Upper lobe of left lung (tissue), 4 donors: ENCODE measurements around the gene TTC4.
A peak's percentile ranks its signal among the peaks of the same experiment; 100 is the strongest.

Source experiments
- EP300 ChIP-seq, 4 donors: sonication (generic); formaldehyde crosslinking; IDR thresholded peaks; one replicate each; pipeline ENCODE4 v1.5.1; 2017; ENCODE audit warnings: antibody characterized with exemption in 4 of 4, control low read depth in 2 of 4
- TF ChIP-seq, protein P1 (sequence below), 6 experiments: fragments of 450-650 bp in 4 of 6; fragments of 200-600 bp in 2 of 6; sonication (generic) in 2 of 6; IDR thresholded peaks; one replicate each; pipeline ENCODE4 v1.5.1; 2016 to 2019; ENCODE audit warnings: antibody characterized with exemption in 6 of 6

DNA sequence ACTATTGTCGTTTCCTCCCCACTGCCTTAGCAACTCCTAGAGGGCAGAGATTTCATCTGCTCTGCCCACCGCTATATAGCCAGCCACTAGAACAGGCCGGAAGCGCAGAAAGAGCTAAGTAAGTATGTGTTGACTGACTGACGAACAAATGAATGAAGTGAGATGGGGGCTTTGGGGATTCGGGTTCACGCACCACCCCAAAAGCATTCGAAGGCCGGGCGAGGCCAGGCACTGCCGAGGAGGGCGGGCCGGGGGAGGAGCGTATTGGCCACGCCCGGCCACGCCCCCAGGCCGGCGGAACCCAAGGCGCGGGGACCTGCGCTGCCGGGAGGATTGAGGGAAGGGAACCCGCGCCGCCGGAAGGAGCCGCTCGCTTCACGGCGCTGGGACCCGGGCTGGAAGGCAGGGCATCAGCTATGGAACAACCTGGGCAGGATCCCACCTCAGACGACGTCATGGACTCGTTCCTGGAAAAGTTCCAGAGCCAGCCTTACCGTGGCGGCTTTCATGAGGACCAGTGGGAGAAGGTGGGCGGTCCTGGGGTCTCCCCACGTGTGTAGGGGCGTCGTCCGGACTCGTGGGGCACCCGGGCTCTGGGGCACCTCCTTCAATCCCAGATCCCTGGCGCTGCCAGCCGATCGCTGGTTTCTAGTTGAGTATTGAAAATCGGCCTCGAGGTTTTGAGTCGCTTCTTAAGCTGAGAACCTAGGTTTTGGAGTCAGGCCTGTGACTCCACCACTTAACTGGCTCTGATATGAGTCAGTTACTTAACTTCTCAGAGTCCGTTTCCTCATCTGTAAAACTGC, at the start of gene TTC4:
- TF ChIP-seq, protein P1, sequence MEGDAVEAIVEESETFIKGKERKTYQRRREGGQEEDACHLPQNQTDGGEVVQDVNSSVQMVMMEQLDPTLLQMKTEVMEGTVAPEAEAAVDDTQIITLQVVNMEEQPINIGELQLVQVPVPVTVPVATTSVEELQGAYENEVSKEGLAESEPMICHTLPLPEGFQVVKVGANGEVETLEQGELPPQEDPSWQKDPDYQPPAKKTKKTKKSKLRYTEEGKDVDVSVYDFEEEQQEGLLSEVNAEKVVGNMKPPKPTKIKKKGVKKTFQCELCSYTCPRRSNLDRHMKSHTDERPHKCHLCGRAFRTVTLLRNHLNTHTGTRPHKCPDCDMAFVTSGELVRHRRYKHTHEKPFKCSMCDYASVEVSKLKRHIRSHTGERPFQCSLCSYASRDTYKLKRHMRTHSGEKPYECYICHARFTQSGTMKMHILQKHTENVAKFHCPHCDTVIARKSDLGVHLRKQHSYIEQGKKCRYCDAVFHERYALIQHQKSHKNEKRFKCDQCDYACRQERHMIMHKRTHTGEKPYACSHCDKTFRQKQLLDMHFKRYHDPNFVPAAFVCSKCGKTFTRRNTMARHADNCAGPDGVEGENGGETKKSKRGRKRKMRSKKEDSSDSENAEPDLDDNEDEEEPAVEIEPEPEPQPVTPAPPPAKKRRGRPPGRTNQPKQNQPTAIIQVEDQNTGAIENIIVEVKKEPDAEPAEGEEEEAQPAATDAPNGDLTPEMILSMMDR (IDR thresholded peaks at IDR 0.05): peak in 1 of 6 experiments; percentile 30
- TF ChIP-seq EP300 (IDR thresholded peaks at IDR 0.05): no peak
